ENCODE measurements around the gene MMP23B.

- no peak for TF ChIP-seq CTCF (IDR thresholded peaks at IDR 0.05)
- no peak for TF ChIP-seq EZH2phosphoT487 (IDR thresholded peaks at IDR 0.05)
- no peak for TF ChIP-seq EZH2 (IDR thresholded peaks at IDR 0.05)
Observed at GRCh38 chr1:1666526-1666925, 34.6 kb downstream of the MMP23B start.
